GM12878 (cell line): Measurements from ENCODE around the gene HAPSTR1. TPM values are rescaled to one million over a fixed set of nuclear protein-coding genes. Genes with fewer than 3 reads are reported as not detected.

Source experiments
- ATAC-seq: fragments of 200-7000 bp; cut with Tn5 transposase; 3 replicates; pipeline ENCODE4 v1.9.1; 2020; ENCODE audit warnings: mild to moderate bottlenecking, moderate library complexity
- BruUV-seq: library from RNA; stranded (reverse); fragments of 400-500 nt; replicated peaks from 2 replicates; lab custom pipeline; 2021; lab: Mats Ljungman, UMichigan
- CTCF ChIA-PET: fragments of 300-600 bp; sonication (Branson Sonifier 250); formaldehyde crosslinking; extraction: SDS; loops from one replicate; lab custom pipeline; 2021; ENCODE audit warnings: inconsistent platforms; lab: Yijun Ruan, JAX
- POLR2A ChIA-PET: fragments of 350-600 bp; formaldehyde crosslinking; extraction: SDS; loops from one replicate; lab custom pipeline; 2021; ENCODE audit warnings: inconsistent platforms; lab: Charles Lee
- RAD21 ChIA-PET: fragments of 300-600 bp; sonication (Branson Sonifier 250); formaldehyde crosslinking; loops from one replicate; lab custom pipeline; 2023; ENCODE audit warnings: antibody characterized with exemption; ENCODE audit not compliant: unreplicated experiment; lab: Charles Lee
- SMC1A ChIA-PET: fragments of 300-600 bp; sonication (Branson Sonifier 250); formaldehyde crosslinking; loops from one replicate; lab custom pipeline; 2023; ENCODE audit not compliant: unreplicated experiment, uncharacterized antibody; lab: Charles Lee
- DNase-seq: peaks from one replicate; pipeline ENCODE4 v3.0.0-alpha.2; 2011; ENCODE audit warnings: low read depth, low spot score
- FAIRE-seq: peaks from 3 replicates; lab custom pipeline; 2011; peaks lifted over from hg19 to GRCh38; lab: Jason Lieb, UNC
- H2AFZ ChIP-seq: 2 replicates; pipeline ENCODE4 v1.6.0; 2011; ENCODE audit warnings: low read depth, low read length, control low read depth; ENCODE audit not compliant: control insufficient read depth
- H3K27ac ChIP-seq: 2 replicates; pipeline ENCODE4 v1.5.1; 2011; ENCODE audit warnings: control low read depth; ENCODE audit not compliant: control insufficient read depth, insufficient read depth
- H3K27me3 ChIP-seq, 2 experiments: replicated peaks in 1 of 2; 2 replicates each; pipeline versions ENCODE4 v1.6.0 to v1.6.1; 2011; ENCODE audit warnings: low read length in 1 of 2; ENCODE audit not compliant: control insufficient read depth in 2 of 2, insufficient read depth in 2 of 2
- H3K36me3 ChIP-seq, 2 experiments: 2 replicates each; pipeline ENCODE4 v1.5.1; 2011; ENCODE audit warnings: low read length in 1 of 2; ENCODE audit not compliant: control insufficient read depth in 2 of 2, insufficient read depth in 2 of 2
- H3K4me1 ChIP-seq: 2 replicates; pipeline ENCODE4 v1.6.1; 2011; ENCODE audit warnings: mild to moderate bottlenecking, low read length, moderate library complexity, mixed read lengths; ENCODE audit not compliant: control insufficient read depth, insufficient read depth
- H3K4me2 ChIP-seq: 2 replicates; pipeline ENCODE4 v1.6.0; 2011; ENCODE audit warnings: control low read depth; ENCODE audit not compliant: control insufficient read depth, insufficient read depth
- H3K4me3 ChIP-seq: fragments of 200-600 bp; sonication (generic); 2 replicates; pipeline ENCODE4 v1.5.1; 2016
- H3K79me2 ChIP-seq: 2 replicates; pipeline ENCODE4 v1.6.0; 2011; ENCODE audit warnings: low read length; ENCODE audit not compliant: control insufficient read depth, insufficient read depth
- H3K9ac ChIP-seq: 2 replicates; pipeline ENCODE4 v1.8.0; 2011; ENCODE audit warnings: low read length, control low read depth, mixed read lengths; ENCODE audit not compliant: control insufficient read depth, insufficient read depth
- H3K9me3 ChIP-seq: replicated peaks from 3 replicates; pipeline ENCODE4 v1.5.1; 2011; ENCODE audit warnings: mild to moderate bottlenecking, low read length; ENCODE audit not compliant: control insufficient read depth, insufficient read depth
- H4K20me1 ChIP-seq: 2 replicates; pipeline ENCODE4 v1.6.0; 2011; ENCODE audit not compliant: control insufficient read depth, insufficient read depth
- EED ChIP-seq: sonication (generic); IDR thresholded peaks from 2 replicates; pipeline ENCODE4 v1.6.1; 2016; ENCODE audit warnings: antibody characterized with exemption, low read depth
- JUND ChIP-seq: IDR thresholded peaks from 2 replicates; pipeline ENCODE4 v1.6.1; 2012; ENCODE audit warnings: low read depth, mild to moderate bottlenecking, low read length, improper control_type of control experiment, moderate library complexity
- POLR2A ChIP-seq: IDR thresholded peaks from 2 replicates; pipeline ENCODE4 v1.6.1; 2011; ENCODE audit warnings: low read depth, mild to moderate bottlenecking, low read length
- SKIL ChIP-seq: fragments of 450-650 bp; IDR thresholded peaks from 2 replicates; pipeline ENCODE4 v1.6.1; 2017; ENCODE audit warnings: mild to moderate bottlenecking, low read depth, inconsistent platforms; ENCODE audit not compliant: poor library complexity, severe bottlenecking
- WGBS: methylation state at CpG from one replicate; pipeline ENCODE4 v1.1.6; 2016; ENCODE audit warnings: low lambda C conversion rate; ENCODE audit not compliant: insufficient replicate concordance, insufficient coverage; ENCODE audit errors: missing lambda C conversion rate; 5-methylcytosine and 5-hydroxymethylcytosine counted together
- in situ Hi-C: fragments of 300-500 bp; cut with MboI; formaldehyde crosslinking; loops from 9 replicates; pipeline ENCODE4 v1.14.3; 2018; ENCODE audit warnings: mixed read lengths
- intact Hi-C: fragments of 100-400 bp; cut with micrococcal nuclease; formaldehyde crosslinking; loops from one replicate; pipeline ENCODE4 v1.14.2; 2022; ENCODE audit not compliant: unreplicated experiment
- polyA plus RNA-seq, 11 experiments: library from polyadenylated mRNA; depleted of rRNA in 4 of 11; unstranded in 6 of 11; stranded (reverse) in 5 of 11; fragments of >200 nt; fragmentation: Nextera tagmentation in 4 of 11; fragmentation: Illumina TruSeq in 1 of 11; extraction: Ambion mirVana in 4 of 11; extraction: Trizol in 1 of 11; gene quantifications; 1 replicate in 1 of 11; 2 replicates in 10 of 11; pipeline versions ENCODE4 v1.2.1 to v1.2.3, GENCODE V29; 2011 to 2016; ENCODE audit warnings: inconsistent platforms in 2 of 11, missing spikeins in 2 of 11, low read depth in 1 of 11
- total RNA-seq, 4 experiments: library from RNA; depleted of rRNA in 3 of 4; stranded (reverse); fragments of >200 nt in 3 of 4; fragmentation: Illumina TruSeq in 1 of 4; extraction: Trizol in 1 of 4; gene quantifications; 2 replicates each; pipeline versions ENCODE4 v1.2.1 to v1.2.3, GENCODE V29; 2013 to 2021
- TF ChIP-seq, protein P1 (sequence below): fragments of 150-350 bp; IDR thresholded peaks from 2 replicates; pipeline ENCODE4 v1.6.1; 2016; ENCODE audit warnings: low read depth, low read length

HAPSTR1 gene
- total and polyA plus RNA-seq, 10 of the 15 experiments (the other 5 are each of a cell fraction or from before 2014, with no cell fraction given): 8.7 to 52.5 (median 23.1) TPM

DNA sequence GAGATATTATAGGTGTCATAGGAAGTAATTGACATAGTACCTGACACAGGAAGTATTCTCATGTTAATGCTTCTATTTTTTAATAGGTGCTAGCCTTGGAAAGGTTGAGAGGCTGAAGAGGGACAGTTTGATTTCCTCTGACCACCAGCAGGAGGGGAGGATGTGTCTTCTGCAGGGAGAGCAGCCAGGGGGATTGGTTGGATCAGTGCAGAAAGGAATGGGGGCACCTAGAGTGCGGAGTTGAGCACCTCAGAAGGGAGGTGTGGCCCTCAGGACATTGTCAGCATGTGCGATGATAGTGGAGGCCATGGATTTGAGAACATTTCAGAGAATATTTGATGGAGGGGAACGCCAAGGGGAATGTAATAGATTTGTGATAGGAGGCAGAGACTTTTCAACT is 23.4 kb downstream of the HAPSTR1 start:
- TF ChIP-seq EED (no peak), POLR2A (0 out of 2 replicates have a peak, but pooled peaks have one; percentile 24), SKIL (no peak), JUND (no peak)
- TF ChIP-seq, protein P1, sequence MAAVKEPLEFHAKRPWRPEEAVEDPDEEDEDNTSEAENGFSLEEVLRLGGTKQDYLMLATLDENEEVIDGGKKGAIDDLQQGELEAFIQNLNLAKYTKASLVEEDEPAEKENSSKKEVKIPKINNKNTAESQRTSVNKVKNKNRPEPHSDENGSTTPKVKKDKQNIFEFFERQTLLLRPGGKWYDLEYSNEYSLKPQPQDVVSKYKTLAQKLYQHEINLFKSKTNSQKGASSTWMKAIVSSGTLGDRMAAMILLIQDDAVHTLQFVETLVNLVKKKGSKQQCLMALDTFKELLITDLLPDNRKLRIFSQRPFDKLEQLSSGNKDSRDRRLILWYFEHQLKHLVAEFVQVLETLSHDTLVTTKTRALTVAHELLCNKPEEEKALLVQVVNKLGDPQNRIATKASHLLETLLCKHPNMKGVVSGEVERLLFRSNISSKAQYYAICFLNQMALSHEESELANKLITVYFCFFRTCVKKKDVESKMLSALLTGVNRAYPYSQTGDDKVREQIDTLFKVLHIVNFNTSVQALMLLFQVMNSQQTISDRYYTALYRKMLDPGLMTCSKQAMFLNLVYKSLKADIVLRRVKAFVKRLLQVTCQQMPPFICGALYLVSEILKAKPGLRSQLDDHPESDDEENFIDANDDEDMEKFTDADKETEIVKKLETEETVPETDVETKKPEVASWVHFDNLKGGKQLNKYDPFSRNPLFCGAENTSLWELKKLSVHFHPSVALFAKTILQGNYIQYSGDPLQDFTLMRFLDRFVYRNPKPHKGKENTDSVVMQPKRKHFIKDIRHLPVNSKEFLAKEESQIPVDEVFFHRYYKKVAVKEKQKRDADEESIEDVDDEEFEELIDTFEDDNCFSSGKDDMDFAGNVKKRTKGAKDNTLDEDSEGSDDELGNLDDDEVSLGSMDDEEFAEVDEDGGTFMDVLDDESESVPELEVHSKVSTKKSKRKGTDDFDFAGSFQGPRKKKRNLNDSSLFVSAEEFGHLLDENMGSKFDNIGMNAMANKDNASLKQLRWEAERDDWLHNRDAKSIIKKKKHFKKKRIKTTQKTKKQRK: no peak
- Histone ChIP-seq H3K9ac (no peak overlapping the region), H3K27ac (no peak overlapping the region), H4K20me1 (peaks cover 13% of the 10 kb centered on the region; the same call in 1 of the 2 replicates), H2AFZ (no peak overlapping the region), H3K27me3 (no peaks in the 10 kb centered on the region), H3K4me3 (no peak overlapping the region), H3K9me3 (no peaks in the 10 kb centered on the region), H3K36me3 (peaks cover 10 to 22% of the 10 kb centered on the region in 2 experiments), H3K4me2 (no peak overlapping the region), H3K4me1 (0 out of 2 replicates have a peak, but pooled peaks cover 3% of the 10 kb centered on the region), H3K79me2 (peaks cover 54% of the 10 kb centered on the region)
- BruUV-seq: no TSS peak
- RAD21 ChIA-PET: no interaction called here
- SMC1A ChIA-PET: interaction anchor here (1.4 to 1.6 kb wide), 2 partner anchors 10 to 12 kb away, joined by 3 to 7 read pairs; no protein-coding TSS in a partner anchor
- WGBS: 98% methylated on average over 3 of the region's 3 CpGs
- POLR2A ChIA-PET: interaction anchor here (1.2 kb wide), 1 partner anchor 22 kb away, joined by 3 read pairs; no protein-coding TSS in a partner anchor
- DNase-seq: no peak
- ATAC-seq: no peak; the same call in 2 of the 3 replicates
- intact Hi-C loops: no loop called here
- CTCF ChIA-PET: no interaction called here
- in situ Hi-C loops: no loop called here
- FAIRE-seq: no peak
